Measurements from ENCODE around the gene CNTN3.

DNA sequence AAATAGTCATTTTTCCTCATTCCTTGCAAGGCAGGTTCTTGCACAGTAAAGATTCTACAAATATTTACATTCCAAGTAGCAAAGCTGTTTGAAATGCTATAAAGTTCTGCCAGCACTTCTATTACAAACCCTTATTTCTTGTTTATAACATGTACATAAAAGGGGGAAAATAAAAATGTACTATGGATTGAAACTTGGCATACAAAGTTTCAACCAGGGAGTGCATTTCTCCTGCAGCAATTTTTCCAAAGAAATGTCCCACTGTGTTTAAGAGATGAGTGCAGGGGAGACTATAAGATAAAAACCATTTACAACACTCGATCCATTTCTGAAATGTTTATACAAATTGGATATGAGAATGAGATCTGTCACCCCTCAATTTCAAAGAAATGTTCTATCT lies 3.3 kb downstream of the CNTN3 start:
- TF ChIP-seq, protein P1, sequence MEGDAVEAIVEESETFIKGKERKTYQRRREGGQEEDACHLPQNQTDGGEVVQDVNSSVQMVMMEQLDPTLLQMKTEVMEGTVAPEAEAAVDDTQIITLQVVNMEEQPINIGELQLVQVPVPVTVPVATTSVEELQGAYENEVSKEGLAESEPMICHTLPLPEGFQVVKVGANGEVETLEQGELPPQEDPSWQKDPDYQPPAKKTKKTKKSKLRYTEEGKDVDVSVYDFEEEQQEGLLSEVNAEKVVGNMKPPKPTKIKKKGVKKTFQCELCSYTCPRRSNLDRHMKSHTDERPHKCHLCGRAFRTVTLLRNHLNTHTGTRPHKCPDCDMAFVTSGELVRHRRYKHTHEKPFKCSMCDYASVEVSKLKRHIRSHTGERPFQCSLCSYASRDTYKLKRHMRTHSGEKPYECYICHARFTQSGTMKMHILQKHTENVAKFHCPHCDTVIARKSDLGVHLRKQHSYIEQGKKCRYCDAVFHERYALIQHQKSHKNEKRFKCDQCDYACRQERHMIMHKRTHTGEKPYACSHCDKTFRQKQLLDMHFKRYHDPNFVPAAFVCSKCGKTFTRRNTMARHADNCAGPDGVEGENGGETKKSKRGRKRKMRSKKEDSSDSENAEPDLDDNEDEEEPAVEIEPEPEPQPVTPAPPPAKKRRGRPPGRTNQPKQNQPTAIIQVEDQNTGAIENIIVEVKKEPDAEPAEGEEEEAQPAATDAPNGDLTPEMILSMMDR (IDR thresholded peaks at IDR 0.05): no peak
- no peak for TF ChIP-seq EP300 (IDR thresholded peaks at IDR 0.05)
